H9 (cell line): ENCODE results near the gene VRK3. TPM values are rescaled to one million over a fixed set of nuclear protein-coding genes. Genes with fewer than 3 reads are reported as not detected.

Experiments used
- DNase-seq: peaks from one replicate; pipeline ENCODE4 v3.0.0-alpha.2; 2017
- H2AFZ ChIP-seq: one replicate; pipeline ENCODE4 v1.6.1; 2013; ENCODE audit warnings: mild to moderate bottlenecking, low read length, control low read depth, moderate library complexity
- H2AK5ac ChIP-seq: 2 replicates; pipeline ENCODE4 v1.6.1; 2013; ENCODE audit warnings: low read length, control low read depth, mixed read lengths; ENCODE audit not compliant: insufficient read length
- H2BK120ac ChIP-seq: one replicate; pipeline ENCODE4 v1.6.1; 2013; ENCODE audit warnings: low read depth, mild to moderate bottlenecking, low read length, control low read depth, inconsistent platforms; ENCODE audit not compliant: poor library complexity, severe bottlenecking
- H2BK12ac ChIP-seq: 2 replicates; pipeline ENCODE4 v1.6.1; 2013; ENCODE audit warnings: low read length, control low read depth, mixed read lengths, low read depth; ENCODE audit not compliant: insufficient read length
- H2BK15ac ChIP-seq: 2 replicates; pipeline ENCODE4 v1.6.1; 2013; ENCODE audit warnings: low read depth, low read length, control low read depth
- H2BK20ac ChIP-seq: one replicate; pipeline ENCODE4 v1.6.1; 2013; ENCODE audit warnings: low read depth, mild to moderate bottlenecking, low read length, control low read depth, inconsistent platforms; ENCODE audit not compliant: poor library complexity, severe bottlenecking
- H2BK5ac ChIP-seq: 2 replicates; pipeline ENCODE4 v1.6.1; 2013; ENCODE audit warnings: low read length, control low read depth, mixed read lengths; ENCODE audit not compliant: insufficient read length
- H3K14ac ChIP-seq: 2 replicates; pipeline ENCODE4 v1.6.1; 2013; ENCODE audit warnings: low read length, control low read depth; ENCODE audit not compliant: insufficient read depth
- H3K18ac ChIP-seq: 2 replicates; pipeline ENCODE4 v1.6.1; 2013; ENCODE audit warnings: low read depth, mild to moderate bottlenecking, mixed read lengths, low read length, control low read depth; ENCODE audit not compliant: insufficient read length
- H3K23ac ChIP-seq: 2 replicates; pipeline ENCODE4 v1.6.1; 2013; ENCODE audit warnings: low read length, control low read depth, mixed read lengths, low read depth; ENCODE audit not compliant: insufficient read length
- H3K23me2 ChIP-seq: 2 replicates; pipeline ENCODE4 v1.6.1; 2013; ENCODE audit warnings: low read depth, mild to moderate bottlenecking, mixed read lengths, low read length, control low read depth; ENCODE audit not compliant: insufficient read length, poor library complexity, severe bottlenecking
- H3K27ac ChIP-seq: 2 replicates; pipeline ENCODE4 v1.5.1; 2013; ENCODE audit warnings: low read length, control low read depth, mixed read lengths, low read depth; ENCODE audit not compliant: insufficient read length
- H3K27me3 ChIP-seq: 2 replicates; pipeline ENCODE4 v1.6.1; 2013; ENCODE audit warnings: low read length, control low read depth, inconsistent platforms; ENCODE audit not compliant: insufficient read depth
- H3K4ac ChIP-seq: 2 replicates; pipeline ENCODE4 v1.6.1; 2013; ENCODE audit warnings: low read depth, mild to moderate bottlenecking, control low read depth, inconsistent platforms, low read length, moderate library complexity
- H3K4me1 ChIP-seq: 2 replicates; pipeline ENCODE4 v1.6.1; 2013; ENCODE audit warnings: low read length, control low read depth, inconsistent platforms; ENCODE audit not compliant: insufficient read depth
- H3K4me2 ChIP-seq: 2 replicates; pipeline ENCODE4 v1.6.1; 2013; ENCODE audit warnings: low read length, control low read depth, mixed read lengths; ENCODE audit not compliant: insufficient read length, insufficient read depth
- H3K56ac ChIP-seq: 2 replicates; pipeline ENCODE4 v1.6.1; 2013; ENCODE audit warnings: low read depth, mild to moderate bottlenecking, mixed read lengths, low read length, control low read depth; ENCODE audit not compliant: insufficient read length
- H3K79me1 ChIP-seq: 2 replicates; pipeline ENCODE4 v1.6.1; 2013; ENCODE audit warnings: low read depth, mild to moderate bottlenecking, moderate library complexity, low read length, control low read depth, inconsistent platforms; ENCODE audit not compliant: insufficient read depth, poor library complexity, severe bottlenecking
- H3K79me2 ChIP-seq: 2 replicates; pipeline ENCODE4 v1.6.1; 2013; ENCODE audit warnings: low read length, control low read depth, inconsistent platforms; ENCODE audit not compliant: insufficient read depth
- H3K9ac ChIP-seq: 2 replicates; pipeline ENCODE4 v1.6.1; 2013; ENCODE audit warnings: low read length, control low read depth, mixed read lengths; ENCODE audit not compliant: insufficient read length; ENCODE audit errors: extremely low read depth
- H3K9me3 ChIP-seq: one replicate; pipeline ENCODE4 v1.6.1; 2013; ENCODE audit warnings: low read depth, low read length, inconsistent platforms; ENCODE audit not compliant: control insufficient read depth
- H3T11ph ChIP-seq: one replicate; pipeline ENCODE4 v1.6.1; 2013; ENCODE audit warnings: mild to moderate bottlenecking, low read length, control low read depth, inconsistent platforms
- H4K20me1 ChIP-seq: one replicate; pipeline ENCODE4 v1.6.1; 2013; ENCODE audit not compliant: control insufficient read depth, insufficient read length, insufficient read depth
- H4K5ac ChIP-seq: 2 replicates; pipeline ENCODE4 v1.6.1; 2013; ENCODE audit warnings: low read depth, mild to moderate bottlenecking, mixed read lengths, low read length, control low read depth; ENCODE audit not compliant: insufficient read length
- H4K8ac ChIP-seq: replicated peaks from 2 replicates; pipeline ENCODE4 v1.6.1; 2013; ENCODE audit warnings: low read length, control low read depth, mixed read lengths, low read depth; ENCODE audit not compliant: insufficient read length
- H4K91ac ChIP-seq: 2 replicates; pipeline ENCODE4 v1.6.1; 2013; ENCODE audit warnings: low read depth, mild to moderate bottlenecking, moderate library complexity, mixed read lengths, low read length, control low read depth; ENCODE audit not compliant: insufficient read length
- H3K27ac Mint-ChIP-seq, 3 experiments: 2 replicates in 2 of 3; 3 replicates in 1 of 3; pipeline ENCODE4 v1.8.0; 2020 to 2021; ENCODE audit warnings: mixed read lengths in 3 of 3, mild to moderate bottlenecking in 1 of 3, moderate library complexity in 1 of 3
- H3K27me3 Mint-ChIP-seq: 2 replicates; pipeline ENCODE4 v1.8.0; 2021; ENCODE audit warnings: low read depth, mild to moderate bottlenecking, moderate library complexity, mixed read lengths
- H3K36me3 Mint-ChIP-seq, 3 experiments: 2 replicates in 2 of 3; 3 replicates in 1 of 3; pipeline ENCODE4 v1.8.0; 2020 to 2021; ENCODE audit warnings: low read depth in 3 of 3, mixed read lengths in 3 of 3; ENCODE audit not compliant: insufficient read depth in 1 of 3
- H3K4me1 Mint-ChIP-seq, 2 experiments: 2 replicates each; pipeline ENCODE4 v1.8.0; 2020; ENCODE audit warnings: mixed read lengths in 2 of 2
- H3K4me3 Mint-ChIP-seq, 2 experiments: 2 replicates in 1 of 2; 3 replicates in 1 of 2; pipeline ENCODE4 v1.8.0; 2020 to 2021; ENCODE audit warnings: mild to moderate bottlenecking in 2 of 2, mixed read lengths in 2 of 2, moderate library complexity in 1 of 2
- H3K9me3 Mint-ChIP-seq, 2 experiments: 2 replicates in 1 of 2; 3 replicates in 1 of 2; pipeline ENCODE4 v1.8.0; 2020; ENCODE audit warnings: mild to moderate bottlenecking in 2 of 2, mixed read lengths in 2 of 2, moderate library complexity in 1 of 2
- CTCF ChIP-seq: fragments of 200-600 bp; sonication (generic); conservative IDR thresholded peaks from 3 replicates; pipeline ENCODE4 v1.8.0; 2021; ENCODE audit warnings: antibody characterized with exemption, mild to moderate bottlenecking
- WGBS: extraction: QIAGEN DNeasy Blood & Tissue Kit; methylation state at CpG from one replicate; pipeline ENCODE4 v1.1.7; 2013; ENCODE audit warnings: missing lambda C conversion rate, low lambda C conversion rate, mixed read lengths; ENCODE audit not compliant: insufficient read length; ENCODE audit errors: extremely low coverage; 5-methylcytosine and 5-hydroxymethylcytosine counted together
- total RNA-seq: library from RNA; stranded (reverse); gene quantifications from 2 replicates; pipeline ENCODE4 v1.2.1, GENCODE V29; 2021

The VRK3 gene
- total RNA-seq, 1 experiment from 2014 or later: 33.5 TPM

GRCh38 chr19:49930483-49931011 is 94.6 kb downstream of the VRK3 start:
- DNase-seq: peak; percentile 76
- no peak overlapping the region for H3K9ac ChIP-seq
- H3K4me1 ChIP-seq: no peaks in the 10 kb centered on the region; the same call in 1 of the 2 replicates
- no peak overlapping the region for H2BK12ac ChIP-seq
- H3K18ac ChIP-seq: peak overlapping the region; percentile 65
- H3K23ac ChIP-seq: no peak overlapping the region
- H2BK20ac ChIP-seq: no peak overlapping the region
- H3K4ac ChIP-seq: no peak overlapping the region
- H2AK5ac ChIP-seq: no peak overlapping the region
- H3K79me1 ChIP-seq: no peaks in the 10 kb centered on the region
- H3T11ph ChIP-seq: no peak overlapping the region
- H3K27me3 Mint-ChIP-seq: peaks cover 3% of the 10 kb centered on the region
- no peaks in the 10 kb centered on the region for H3K9me3 ChIP-seq
- peaks cover 10% of the 10 kb centered on the region for H3K23me2 ChIP-seq
- peak overlapping the region; percentile 82 for H3K4me2 ChIP-seq
- H3K27ac ChIP-seq: no peak overlapping the region
- no peak overlapping the region for H2BK120ac ChIP-seq
- TF ChIP-seq CTCF: no peak
- H3K14ac ChIP-seq: 0 out of 2 replicates have a peak overlapping the region, but pooled peaks have one; percentile 64
- H3K9me3 Mint-ChIP-seq: peaks cover 0 to 4% of the 10 kb centered on the region in 2 experiments; a peak in 3 of 5 replicates
- no peak overlapping the region for H4K8ac ChIP-seq
- peak overlapping the region; percentile 97 to 100 (median 99) for H3K27ac Mint-ChIP-seq
- H4K91ac ChIP-seq: no peak overlapping the region
- no peaks in the 10 kb centered on the region for H3K27me3 ChIP-seq
- peaks cover 28 to 50% (median 31%) of the 10 kb centered on the region in 3 experiments for H3K36me3 Mint-ChIP-seq
- H2BK5ac ChIP-seq: no peak overlapping the region
- no peak overlapping the region for H2BK15ac ChIP-seq
- H4K5ac ChIP-seq: no peak overlapping the region
- H3K56ac ChIP-seq: no peak overlapping the region
- peaks cover 2% of the 10 kb centered on the region for H4K20me1 ChIP-seq
- H3K79me2 ChIP-seq: peaks cover 19% of the 10 kb centered on the region; the same call in 1 of the 2 replicates
- H2AFZ ChIP-seq: no peak overlapping the region
- peak overlapping the region; percentile 95 to 99 for H3K4me3 Mint-ChIP-seq
- peaks cover 15 to 29% of the 10 kb centered on the region in 2 experiments for H3K4me1 Mint-ChIP-seq
- no CpG with 5 or more reads among the region's 15 CpGs for WGBS
